Kidney (tissue), 14 donors: Measurements from ENCODE around the gene SOHLH2. TPM values are rescaled to one million over a fixed set of nuclear protein-coding genes. Genes with fewer than 3 reads are reported as not detected.

Source experiments
- DNase-seq, 5 donors: peaks; one replicate each; pipeline ENCODE4 v3.0.0-alpha.2; 2013 to 2020
- FAIRE-seq: peaks from 2 replicates; lab custom pipeline; 2012; peaks lifted over from hg19 to GRCh38; lab: Jason Lieb, UNC
- H3K27ac ChIP-seq, 2 donors: one replicate each; pipeline ENCODE4 v1.7.0; 2013; ENCODE audit warnings: low read depth in 2 of 2, low read length in 2 of 2, inconsistent platforms in 1 of 2
- H3K27me3 ChIP-seq: one replicate; pipeline ENCODE4 v1.7.1; 2013; ENCODE audit warnings: low read length, inconsistent platforms; ENCODE audit not compliant: control insufficient read depth, insufficient read depth
- H3K36me3 ChIP-seq, 3 donors: one replicate each; pipeline versions ENCODE4 v1.7.0 to v1.7.1; 2013; ENCODE audit warnings: low read length in 3 of 3, control low read depth in 1 of 3, inconsistent platforms in 1 of 3; ENCODE audit not compliant: insufficient read depth in 3 of 3, control insufficient read depth in 2 of 3
- H3K4me1 ChIP-seq, 3 donors: one replicate each; pipeline versions ENCODE4 v1.7.0 to v1.7.1; 2013; ENCODE audit warnings: low read length in 3 of 3, inconsistent platforms in 1 of 3, low read depth in 1 of 3; ENCODE audit not compliant: control insufficient read depth in 2 of 3, insufficient read depth in 2 of 3
- H3K4me3 ChIP-seq, 3 donors: one replicate each; pipeline versions ENCODE4 v1.7.0 to v1.8.1; 2013; ENCODE audit warnings: low read length in 3 of 3, control low read depth in 1 of 3, inconsistent platforms in 1 of 3
- H3K9ac ChIP-seq, 3 donors: one replicate each; pipeline versions ENCODE4 v1.7.0 to v1.7.1; 2013; ENCODE audit warnings: low read length in 3 of 3, control low read depth in 1 of 3, inconsistent platforms in 1 of 3
- H3K9me3 ChIP-seq, 3 donors: one replicate each; pipeline versions ENCODE4 v1.7.0 to v1.7.1; 2013; ENCODE audit warnings: low read length in 3 of 3, control low read depth in 1 of 3, inconsistent platforms in 1 of 3; ENCODE audit not compliant: control insufficient read depth in 2 of 3, insufficient read depth in 1 of 3
- CTCF ChIP-seq: IDR thresholded peaks from 3 replicates; pipeline ENCODE4 v1.5.1; 2012; ENCODE audit warnings: mild to moderate bottlenecking, moderate library complexity, borderline replicate concordance; ENCODE audit not compliant: insufficient read depth; ENCODE audit errors: extremely low read depth
- intact Hi-C: fragments of 100-400 bp; cut with DNase I; formaldehyde crosslinking; loops from one replicate; pipeline ENCODE4 v1.11.1; 2022
- polyA plus RNA-seq: library from polyadenylated mRNA; stranded (reverse); fragments of 350-450 nt; fragmentation: Illumina TruSeq; extraction: RNeasy Lipid Tissue Mini Kit (QIAGEN cat#74804); gene quantifications from one replicate; pipeline ENCODE4 v1.2.3, GENCODE V29; 2014; ENCODE audit warnings: low read depth, low replicate concordance; ENCODE audit not compliant: insufficient read depth
- total RNA-seq: library from RNA; stranded (reverse); fragmentation: NEBNext Ultra II Directional; extraction: Animal tissue kit (Norgen Biotek cat#: 25700); gene quantifications from one replicate; pipeline ENCODE4 v1.2.1, GENCODE V29; 2021
- donor health status: control.
- donor health status: control.
- donor health status: control.
- donor health status: control.
- donor health status: control.
- donor health status: DM: yes; HTN: yes; CAD: no.
- donor health status: Normal renal cell carcinoma (clear cell type).

SOHLH2 gene
- total and polyA plus RNA-seq, 2 donors from 2014 or later: 0.17 to 0.54 TPM

GRCh38 chr13:36132376-36132775, 82.0 kb downstream of the SOHLH2 start:
- Histone ChIP-seq H3K9ac (no peak overlapping the region), H3K4me1 (no peaks in the 10 kb centered on the region), H3K27me3 (peaks cover 4% of the 10 kb centered on the region), H3K27ac (no peak overlapping the region), H3K36me3 (no peaks in the 10 kb centered on the region), H3K4me3 (no peak overlapping the region), H3K9me3 (no peaks in the 10 kb centered on the region)
- DNase-seq: no peak
- intact Hi-C loops: no loop called here
- TF ChIP-seq CTCF: no peak
- FAIRE-seq: no peak

DNA sequence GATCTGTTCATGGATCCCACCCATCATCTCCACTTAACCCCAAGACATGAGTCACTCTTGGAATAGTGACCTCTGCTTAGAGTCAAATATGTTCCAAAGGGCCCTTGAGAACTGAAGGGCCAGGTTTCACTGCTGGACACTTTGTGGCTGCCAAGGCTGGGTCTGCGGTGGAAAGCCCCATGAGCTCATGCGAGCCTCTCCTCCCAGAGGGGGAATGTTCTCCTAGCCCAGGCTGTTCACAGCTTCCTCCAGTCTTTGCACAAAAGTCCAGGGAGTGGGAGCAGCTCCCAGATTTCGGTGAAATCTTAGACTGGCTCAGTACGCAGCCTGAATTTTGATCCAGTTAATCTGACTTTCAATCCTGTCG, 82.4 kb downstream of the SOHLH2 start:
- Histone ChIP-seq H3K27ac (no peak overlapping the region), H3K36me3 (no peaks in the 10 kb centered on the region), H3K4me3 (no peak overlapping the region), H3K4me1 (no peaks in the 10 kb centered on the region), H3K27me3 (peaks cover 4% of the 10 kb centered on the region), H3K9me3 (no peaks in the 10 kb centered on the region), H3K9ac (no peak overlapping the region)
- FAIRE-seq (no peak), DNase-seq (peak in 1 of 5 donors; percentile 71)
- TF ChIP-seq CTCF: no peak
- intact Hi-C loops: no loop called here

DNA sequence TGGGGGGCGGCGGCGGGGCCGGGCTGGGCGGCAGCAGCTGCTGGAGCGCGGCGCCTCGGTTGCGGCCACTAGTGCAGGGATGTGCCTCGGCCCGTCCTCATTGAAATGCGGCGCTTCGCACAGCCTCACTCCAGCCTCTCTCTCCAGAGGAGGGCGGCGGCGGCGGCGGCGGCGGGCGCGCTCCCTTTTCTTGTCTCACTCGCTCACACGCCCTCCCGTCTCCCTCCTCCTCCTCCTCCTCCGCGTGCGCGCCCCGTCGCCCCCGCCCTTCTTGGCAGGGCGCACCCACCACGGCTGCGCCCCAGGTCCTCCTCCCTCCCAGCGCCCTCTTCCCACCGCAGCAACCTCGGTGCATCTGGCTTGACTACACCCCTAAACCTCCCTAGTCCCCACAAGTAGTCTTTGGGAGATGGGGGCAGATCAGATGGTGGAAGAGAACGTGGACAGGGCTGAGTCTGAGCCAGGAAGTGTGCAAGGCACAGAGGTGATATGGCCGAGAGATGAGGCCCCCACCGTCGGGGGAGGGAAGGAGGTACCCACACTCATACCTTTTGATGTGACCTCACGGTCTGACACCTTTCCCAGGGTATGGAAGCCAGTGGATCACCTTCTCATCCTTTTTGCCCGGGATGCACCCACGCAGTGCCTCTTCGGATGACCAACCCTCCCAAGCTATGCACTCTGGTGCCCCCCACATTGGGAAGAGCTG, 83.0 kb downstream of the SOHLH2 start, which contains the start of gene DCLK1:
Gene DCLK1 (minus strand): TSS at position 161 of the 709 bp plus-strand sequence.
- Histone ChIP-seq H3K27me3 (peaks cover 4% of the 10 kb centered on the region), H3K4me3 (peak within 1 kb of the TSS in 2 of 3 donors; percentile 34 to 44), H3K4me1 (no peaks in the 10 kb centered on the region), H3K27ac (no peak within 1 kb of the TSS), H3K9me3 (no peaks in the 10 kb centered on the region), H3K9ac (no peak within 1 kb of the TSS), H3K36me3 (no peaks in the 10 kb centered on the region)
- no peak for TF ChIP-seq CTCF
- FAIRE-seq: no peak
- peak; percentile 67 to 83 (median 80) for DNase-seq
- intact Hi-C loops: no loop called here
